Adipose tissue (tissue), 3 donors: ENCODE data around the gene MED4. TPM values are rescaled to one million over a fixed set of nuclear protein-coding genes. Genes with fewer than 3 reads are reported as not detected.

Source experiments
- H3K27ac ChIP-seq: one replicate; pipeline ENCODE4 v1.5.1; 2013; ENCODE audit warnings: low read depth, low read length
- WGBS, 3 donors: extraction: QIAGEN DNeasy Blood & Tissue Kit; methylation state at CpG; one replicate each; pipeline ENCODE4 v1.1.7; 2013; 5-methylcytosine and 5-hydroxymethylcytosine counted together
- polyA plus RNA-seq, 3 donors: library from polyadenylated mRNA; stranded (reverse); fragments of 200-250 nt; gene quantifications; one replicate each; pipeline ENCODE4 v1.2.3, GENCODE V29; 2013
- donor health status: healthy with polysubstance abuse.
- donor health status: Bipolar disorder and iron deficiency.
- donor health status: healthy.

The MED4 gene
- polyA plus RNA-seq, 3 donors: 24.6 to 68.5 (median 44.6) TPM

- WGBS, 3 donors: 93 to 97% (median 96%) methylated on average over 6 of the region's 6 CpGs
- no peak overlapping the region for H3K27ac ChIP-seq
Observed at GRCh38 chr13:48054601-48055000, 40.3 kb downstream of the MED4 start.

GRCh38 chr13:48050550-48050949 lies 44.4 kb downstream of the MED4 start:
- WGBS, 3 donors: 72 to 89% (median 81%) methylated on average over 3 of the region's 3 CpGs
- H3K27ac ChIP-seq: no peak overlapping the region

GRCh38 chr13:48043789-48044503 lies 51.0 kb downstream of the MED4 start:
- no peak overlapping the region for H3K27ac ChIP-seq

GRCh38 chr13:48042894-48043293 lies 52.0 kb downstream of the MED4 start:
- WGBS, 3 donors: 97 to 99% (median 97%) methylated on average over 2 of the region's 2 CpGs
- H3K27ac ChIP-seq: no peak overlapping the region

- H3K27ac ChIP-seq: no peak overlapping the region
- WGBS, 3 donors: 84 to 91% (median 90%) methylated on average over 1 of the region's 1 CpG
Observed at GRCh38 chr13:48040896-48041295, 54.0 kb downstream of the MED4 start.

- H3K27ac ChIP-seq: no peak overlapping the region
Observed at GRCh38 chr13:48040049-48040448, 54.9 kb downstream of the MED4 start.

GRCh38 chr13:48038761-48039160 lies 56.1 kb downstream of the MED4 start:
- WGBS, 3 donors: 83 to 92% (median 89%) methylated on average over 1 of the region's 1 CpG
- H3K27ac ChIP-seq: no peak overlapping the region

- 0 to 1% (median 0%) methylated on average over 75 to 82 of the region's 82 CpGs for WGBS, 3 donors
- H3K27ac ChIP-seq: peak within 1 kb of the TSS; percentile 89
Observed at GRCh38 chr13:48037346-48038173, 57.3 kb downstream of the MED4 start, which contains the start of gene NUDT15. Gene NUDT15, plus strand, starts transcription at chr13:48037726. Its CDS starts 21 bp downstream, at chr13:48037747.

GRCh38 chr13:48029859-48030258 lies 65.0 kb downstream of the MED4 start:
- WGBS, 3 donors: 70 to 96% (median 91%) methylated on average over 2 of the region's 2 CpGs
- H3K27ac ChIP-seq: no peak overlapping the region

GRCh38 chr13:48028066-48028465 lies 66.8 kb downstream of the MED4 start:
- no peak overlapping the region for H3K27ac ChIP-seq

Other genes starting within 250 kb of the MED4 start
- gene SUCLA2, start 93.8 kb downstream of the MED4 start, polyA plus RNA-seq: 10 to 100 TPM; 23.4 to 63.5 (median 42.5) TPM
- gene NUDT15, start 57.4 kb downstream of the MED4 start, polyA plus RNA-seq: 10 to 100 TPM in 2 of 3 donors, 1 to 10 TPM in 1; 8.0 to 19.9 (median 11.2) TPM
- gene ITM2B, start 138.1 kb upstream of the MED4 start, polyA plus RNA-seq: 100 to 1,000 TPM; 154 to 538 (median 387) TPM
- gene RB1, start 208.6 kb upstream of the MED4 start, polyA plus RNA-seq: 10 to 100 TPM in 2 of 3 donors, 1 to 10 TPM in 1; 5.7 to 16.8 (median 13.2) TPM